Right ventricle myocardium superior (tissue), 1 donor: Measurements from ENCODE around the gene STXBP3. TPM values are rescaled to one million over a fixed set of nuclear protein-coding genes. Genes with fewer than 3 reads are reported as not detected.

Experiments
- ATAC-seq: fragments of 200-7000 bp; cut with Tn5 transposase; one replicate; pipeline ENCODE4 v1.9.1; 2020; ENCODE audit warnings: mild to moderate bottlenecking; ENCODE audit not compliant: poor library complexity
- DNase-seq: peaks from one replicate; pipeline ENCODE4 v3.0.0-alpha.2; 2020
- intact Hi-C: fragments of 100-400 bp; cut with DNase I; formaldehyde crosslinking; loops from one replicate; pipeline ENCODE4 v1.11.2; 2022
- total RNA-seq: library from RNA; stranded (reverse); fragmentation: NEBNext Ultra II Directional; extraction: Animal tissue kit (Norgen Biotek cat#: 25700); gene quantifications from one replicate; pipeline ENCODE4 v1.2.1, GENCODE V29; 2021
- donor health status: DM: no; HTN: yes; CAD: no; lungs with severe emphysema.

STXBP3 gene
- total RNA-seq, 1 donor from 2014 or later = 23.0 TPM

- no peak for ATAC-seq
- intact Hi-C loops = no loop called here
Measured at GRCh38 chr1:108858230-108858950, 111.9 kb downstream of the STXBP3 start.

More at GRCh38 chr1:108858230-108858950, 111.9 kb downstream of the STXBP3 start:
- no peak for DNase-seq

Other genes with a start within 250 kb of the STXBP3 start
- gene EEIG2, start 186.6 kb upstream of the STXBP3 start, total RNA-seq = 5.1 TPM
- 1.0 TPM for gene HENMT1, start 85.6 kb upstream of the STXBP3 start, total RNA-seq
- gene PRPF38B, start 54.4 kb upstream of the STXBP3 start, total RNA-seq = 16.9 TPM
- not detected for gene FNDC7, start 33.8 kb upstream of the STXBP3 start, total RNA-seq
- not detected for gene AKNAD1, start 110.4 kb downstream of the STXBP3 start, total RNA-seq
- gene GPSM2, start 130.3 kb downstream of the STXBP3 start, total RNA-seq = 7.0 TPM
- 28.2 TPM for gene CLCC1, start 216.8 kb downstream of the STXBP3 start, total RNA-seq